Medulla oblongata (tissue), 1 donor: ENCODE results near the gene SH3BP2.

ENCODE experiments used
- DNase-seq: peaks from one replicate; pipeline ENCODE4 v3.0.0-alpha.2; 2015; ENCODE audit errors: extremely low spot score

SH3BP2 gene

DNA sequence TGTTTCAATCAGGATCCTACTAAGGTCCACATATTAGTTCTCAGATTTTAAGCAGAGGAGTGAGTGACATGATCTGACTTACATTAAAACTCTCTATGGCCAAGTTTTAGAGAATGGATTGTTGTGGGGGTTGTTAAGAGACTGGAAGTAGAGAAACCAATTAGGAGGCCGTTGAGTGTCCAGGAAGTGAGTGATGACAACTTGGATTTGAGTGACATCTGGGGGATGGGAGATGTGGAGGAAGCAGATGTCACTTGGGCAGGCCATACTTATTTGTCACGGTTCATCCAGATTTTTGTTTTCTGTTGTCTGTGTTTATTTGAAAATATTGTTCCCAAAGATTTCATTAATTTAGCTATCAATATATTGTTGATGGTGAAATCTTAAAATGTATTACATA is 79.0 kb downstream of the SH3BP2 start:
- peak; percentile 21 for DNase-seq

DNA sequence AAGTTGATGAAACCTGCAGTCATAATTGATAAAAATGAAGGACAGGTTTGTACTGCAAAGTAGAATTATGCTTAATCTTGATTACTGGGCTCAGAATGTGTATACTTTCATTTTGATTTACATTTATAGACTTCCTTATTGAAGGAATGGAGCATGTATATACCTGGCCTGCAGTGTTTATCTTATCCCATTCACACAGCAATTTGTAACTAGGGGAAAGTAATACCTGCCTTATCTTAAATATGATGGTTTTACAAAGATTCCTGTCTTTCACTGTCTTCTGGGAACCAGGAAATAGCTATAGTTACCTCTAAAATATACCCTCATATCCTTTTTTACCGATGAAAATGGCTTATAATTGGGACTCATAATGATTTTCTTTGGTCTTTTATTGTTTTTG is 80.4 kb downstream of the SH3BP2 start:
- no peak for DNase-seq

DNA sequence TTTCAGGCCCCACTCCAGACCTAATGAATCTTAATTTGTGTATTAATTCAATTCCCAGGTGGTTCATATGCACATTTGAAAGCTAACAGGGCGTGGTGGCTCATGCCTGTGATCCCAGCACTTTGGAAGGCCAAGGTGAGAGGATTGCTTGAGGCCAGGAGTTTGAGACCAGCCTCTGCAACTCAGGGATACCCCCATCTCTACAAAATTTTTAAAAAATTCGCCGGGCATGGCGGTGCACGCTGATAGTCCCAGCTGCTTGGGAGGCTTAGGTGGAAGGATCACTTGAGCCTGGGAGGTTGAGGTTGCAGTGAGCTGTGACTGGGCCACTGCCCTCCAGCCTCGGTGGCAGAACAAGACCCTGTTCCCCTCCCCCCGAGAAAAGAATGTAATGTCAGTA is 82.0 kb downstream of the SH3BP2 start:
- no peak for DNase-seq

DNA sequence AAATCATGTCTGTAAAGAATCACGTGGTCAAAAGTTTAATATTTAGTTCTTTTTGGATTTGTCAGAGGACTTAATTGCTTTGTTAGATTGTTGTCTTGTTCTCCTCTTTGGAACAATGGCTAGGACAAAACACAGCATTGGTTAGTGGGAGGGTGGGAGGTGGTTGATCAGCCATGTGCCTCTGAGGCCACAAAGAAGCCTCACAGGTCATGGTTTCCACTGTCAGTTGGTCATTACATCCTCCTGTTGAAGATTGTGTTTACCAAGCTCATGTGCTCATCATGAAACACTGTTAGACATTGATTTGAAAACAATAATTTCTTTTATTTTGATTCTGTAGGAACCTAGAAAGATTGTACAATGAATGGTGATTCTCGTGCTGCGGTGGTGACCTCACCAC is 82.7 kb downstream of the SH3BP2 start:
- peak; percentile 54 for DNase-seq

DNA sequence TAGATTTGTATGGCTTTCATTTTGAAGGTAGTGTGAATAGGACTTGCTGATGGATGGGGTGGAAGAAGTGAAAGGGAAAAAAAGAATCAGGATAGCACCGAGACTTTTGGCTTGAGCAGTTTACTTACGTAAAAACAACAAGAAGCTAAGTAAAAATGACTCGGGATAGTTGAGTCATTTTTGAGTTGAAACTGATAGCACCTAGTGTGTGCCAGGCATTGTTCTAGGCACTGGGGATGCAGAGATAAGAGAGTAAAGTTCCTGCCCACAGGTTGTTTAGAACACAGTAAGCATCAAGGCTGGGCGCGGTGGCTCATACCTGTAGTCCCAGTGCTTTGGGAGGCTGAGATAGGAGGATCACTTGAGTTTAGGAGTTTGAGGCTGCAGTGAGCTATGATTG is 85.5 kb downstream of the SH3BP2 start:
- DNase-seq = no peak

DNA sequence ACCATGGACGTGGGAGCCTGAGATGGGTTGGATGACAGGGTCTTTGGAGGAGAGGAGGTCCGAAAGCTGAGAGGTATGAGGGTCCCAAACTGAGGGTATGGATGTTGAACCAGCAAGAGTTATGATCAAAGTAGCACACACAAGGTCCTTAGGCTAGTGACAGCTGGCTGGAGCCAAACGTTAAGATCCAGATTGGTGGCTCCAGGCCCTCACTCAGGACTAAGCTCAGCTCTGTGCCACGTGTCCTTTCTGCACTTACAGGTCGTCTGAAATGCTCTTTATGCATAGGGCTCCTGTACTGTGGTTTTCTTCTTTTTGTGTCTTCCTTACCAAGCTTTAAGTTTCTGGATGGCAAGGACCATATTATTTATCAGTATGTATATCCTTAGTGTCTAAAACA is 86.1 kb downstream of the SH3BP2 start:
- no peak for DNase-seq

DNA sequence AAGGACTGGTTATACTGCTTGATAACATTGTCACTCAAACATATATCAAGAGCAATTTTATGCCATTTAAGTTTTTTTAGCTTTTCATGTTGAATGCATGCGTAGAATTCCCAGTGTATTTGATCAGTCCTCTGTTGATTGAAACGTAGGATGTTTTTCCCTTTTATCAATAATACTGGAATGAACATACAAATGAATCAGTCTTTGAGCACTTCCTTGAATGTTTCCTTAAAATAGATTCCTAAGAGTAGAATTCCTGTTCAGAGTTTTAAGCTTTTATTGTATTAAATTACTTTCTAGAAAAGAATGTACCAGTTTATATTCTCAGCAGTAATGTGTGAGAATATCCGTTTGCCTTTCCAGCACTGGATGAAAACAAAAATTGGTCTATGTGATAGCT is 88.5 kb downstream of the SH3BP2 start:
- DNase-seq = no peak

DNA sequence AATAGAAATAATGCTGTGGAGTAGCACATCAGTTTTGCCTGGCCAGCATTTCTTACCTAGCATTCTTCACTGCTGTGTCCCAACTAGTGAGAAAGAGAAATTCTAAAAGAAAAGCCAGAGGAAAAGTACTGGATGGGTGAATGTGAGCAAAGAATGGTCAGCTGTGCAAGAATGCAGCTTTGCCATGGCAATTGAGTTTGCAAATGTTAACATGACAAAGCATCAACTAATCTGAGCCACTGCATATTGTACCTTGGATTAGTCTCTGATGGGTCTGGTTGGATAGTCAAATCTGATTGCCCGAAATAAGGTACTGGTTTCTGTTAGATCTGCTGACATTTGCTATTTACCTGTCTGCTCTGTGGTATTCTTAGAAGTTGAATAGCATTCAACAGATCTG is 89.5 kb downstream of the SH3BP2 start:
- no peak for DNase-seq

DNA sequence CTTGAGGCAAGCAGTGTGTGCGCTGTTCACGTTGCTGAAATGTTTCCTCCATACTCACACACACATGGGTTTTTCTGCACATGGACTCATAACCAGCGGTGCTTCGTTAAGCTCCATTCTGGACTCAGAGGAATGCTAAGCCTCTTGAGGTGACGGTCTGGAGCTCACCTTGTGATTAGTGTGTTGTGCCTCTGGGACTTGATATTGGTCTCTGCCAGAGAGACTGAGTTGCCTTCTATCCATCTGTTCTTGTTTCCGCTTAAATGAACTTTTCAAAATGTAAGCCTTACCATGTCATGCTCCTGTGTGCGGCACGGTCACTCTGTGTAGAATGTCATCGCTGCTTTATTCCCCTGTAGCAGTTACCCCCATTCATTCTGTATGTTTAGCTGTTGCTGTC is 93.3 kb downstream of the SH3BP2 start:
- no peak for DNase-seq

DNA sequence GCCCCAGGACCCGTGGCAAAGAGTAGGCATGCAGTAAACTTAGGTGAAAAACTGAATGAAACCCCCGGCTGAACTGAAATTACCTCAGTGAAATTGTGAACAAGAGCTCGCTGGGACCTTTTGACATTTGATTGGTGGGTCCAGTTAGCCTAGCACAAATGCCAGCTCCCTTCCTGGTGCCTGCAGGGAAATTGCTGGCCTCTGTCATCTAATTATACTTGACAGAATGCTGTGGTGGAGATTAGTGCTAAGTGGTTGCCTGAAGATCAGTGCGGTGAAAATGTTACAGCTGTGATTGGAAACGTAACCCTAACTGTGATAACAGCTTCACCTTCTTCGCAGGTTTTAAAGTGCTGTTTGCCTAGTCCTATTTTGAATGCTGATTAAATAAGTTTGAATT is 93.7 kb downstream of the SH3BP2 start:
- DNase-seq = no peak

DNA sequence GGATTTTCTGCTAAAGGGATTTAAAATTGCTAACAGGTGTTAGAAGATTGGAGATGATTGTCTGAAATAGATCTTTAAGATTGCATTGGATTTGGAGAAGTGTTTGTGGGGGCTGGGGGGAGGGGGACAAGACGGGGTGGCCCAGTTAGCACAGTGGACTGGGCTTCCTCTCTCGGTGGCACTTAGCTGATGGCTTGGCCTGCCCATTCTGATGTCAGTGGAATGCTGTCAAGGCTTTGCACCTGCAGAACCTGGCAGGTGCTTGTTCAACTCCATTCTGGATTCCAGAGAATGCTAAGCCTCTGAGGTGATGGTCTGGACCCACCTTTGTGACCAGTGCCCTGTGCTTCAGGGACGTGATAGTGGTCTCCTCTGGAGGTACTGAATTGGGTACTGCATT is 94.5 kb downstream of the SH3BP2 start:
- no peak for DNase-seq

DNA sequence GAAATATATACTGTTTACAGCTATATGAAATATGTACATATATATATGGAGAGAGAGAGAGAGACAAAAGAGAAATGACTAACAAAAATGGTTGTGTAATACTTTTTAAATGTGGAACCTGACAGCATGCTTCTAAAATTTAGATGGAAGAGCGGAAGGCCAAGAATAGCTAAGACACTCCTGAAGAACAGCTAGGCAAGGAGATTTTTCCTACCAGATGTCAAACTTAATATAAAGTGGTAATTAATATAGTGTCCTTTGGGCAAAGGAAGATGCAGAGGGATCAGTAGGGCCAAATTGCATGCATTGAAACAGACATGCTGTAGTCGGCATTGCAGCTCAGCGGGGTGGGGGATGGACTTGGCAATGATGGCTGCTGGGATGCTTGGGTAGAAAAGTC is 96.0 kb downstream of the SH3BP2 start:
- no peak for DNase-seq
